HEK293 (cell line): ENCODE data around the gene MED4.

ENCODE experiments used
- CTCF ChIA-PET: fragments of 350-600 bp; formaldehyde crosslinking; extraction: SDS; loops from one replicate; lab custom pipeline; 2021; ENCODE audit warnings: antibody characterized with exemption; lab: Yijun Ruan, JAX
- POLR2A ChIA-PET: fragments of 300-600 bp; formaldehyde crosslinking; extraction: SDS; loops from one replicate; lab custom pipeline; 2020; ENCODE audit warnings: antibody characterized with exemption, inconsistent platforms; lab: Yijun Ruan, JAX
- H3K27ac ChIP-seq: fragments of 200-500 bp; sonication (Bioruptor generic); 2 replicates; pipeline ENCODE4 v1.5.1; 2014; ENCODE audit warnings: low read depth, low read length, control low read depth, inconsistent platforms; ENCODE audit errors: extremely low read depth
- H3K36me3 ChIP-seq, 2 experiments: fragments of 200-500 bp in 1 of 2; sonication (Bioruptor generic) in 1 of 2; 1 replicate in 1 of 2; 2 replicates in 1 of 2; pipeline ENCODE4 v1.5.1; 2014 to 2017; ENCODE audit warnings: inconsistent platforms in 2 of 2, low read length in 2 of 2; ENCODE audit not compliant: control insufficient read depth in 2 of 2, insufficient read depth in 1 of 2
- H3K4me1 ChIP-seq: fragments of 200-500 bp; sonication (Bioruptor generic); 2 replicates; pipeline ENCODE4 v1.5.1; 2014; ENCODE audit warnings: mild to moderate bottlenecking, low read length, inconsistent platforms; ENCODE audit not compliant: control insufficient read depth, insufficient read depth
- H3K4me3 ChIP-seq: 2 replicates; pipeline ENCODE4 v1.5.1; 2011; ENCODE audit warnings: low read depth, mild to moderate bottlenecking, control low read depth, low read length, moderate library complexity
- H3K9me3 ChIP-seq: fragments of 200-500 bp; sonication (Bioruptor generic); 2 replicates; pipeline ENCODE4 v1.5.1; 2014; ENCODE audit warnings: low read depth, low read length, inconsistent platforms; ENCODE audit not compliant: control insufficient read depth, insufficient read depth
- FEZF1 ChIP-seq: fragments of 450-650 bp; formaldehyde crosslinking; IDR thresholded peaks from 2 replicates; pipeline ENCODE4 v1.5.1; 2016; ENCODE audit warnings: missing biosample characterization, missing genetic modification characterization
- ZBTB1 ChIP-seq: fragments of 450-650 bp; formaldehyde crosslinking; IDR thresholded peaks from 2 replicates; pipeline ENCODE4 v1.5.1; 2016; ENCODE audit warnings: missing biosample characterization, missing genetic modification characterization
- ZBTB17 ChIP-seq: fragments of 450-650 bp; formaldehyde crosslinking; IDR thresholded peaks from 2 replicates; pipeline ENCODE4 v1.5.1; 2016; ENCODE audit warnings: missing biosample characterization, missing genetic modification characterization
- ZNF16 ChIP-seq: fragments of 450-650 bp; formaldehyde crosslinking; IDR thresholded peaks from 2 replicates; pipeline ENCODE4 v1.5.1; 2016; ENCODE audit warnings: low read depth, missing biosample characterization, missing genetic modification characterization
- ZNF311 ChIP-seq: fragments of 450-650 bp; formaldehyde crosslinking; IDR thresholded peaks from 2 replicates; pipeline ENCODE4 v1.5.1; 2017; ENCODE audit warnings: missing biosample characterization, missing genetic modification characterization, borderline replicate concordance
- ZNF423 ChIP-seq: fragments of 450-650 bp; formaldehyde crosslinking; IDR thresholded peaks from 2 replicates; pipeline ENCODE4 v1.5.1; 2016; ENCODE audit warnings: missing biosample characterization, missing genetic modification characterization
- ZNF529 ChIP-seq: fragments of 450-650 bp; formaldehyde crosslinking; IDR thresholded peaks from 2 replicates; pipeline ENCODE4 v1.5.1; 2017; ENCODE audit warnings: missing genetic modification characterization, missing biosample characterization; ENCODE audit not compliant: insufficient replicate concordance
- ZNF544 ChIP-seq: fragments of 450-650 bp; formaldehyde crosslinking; IDR thresholded peaks from 2 replicates; pipeline ENCODE4 v1.5.0; 2017; ENCODE audit warnings: missing biosample characterization, missing genetic modification characterization
- ZNF664 ChIP-seq: fragments of 450-650 bp; formaldehyde crosslinking; IDR thresholded peaks from 2 replicates; pipeline ENCODE4 v1.5.1; 2016; ENCODE audit warnings: missing biosample characterization, missing genetic modification characterization
- ZNF768 ChIP-seq: fragments of 450-650 bp; formaldehyde crosslinking; IDR thresholded peaks from 2 replicates; pipeline ENCODE4 v1.5.1; 2018; ENCODE audit warnings: missing biosample characterization, mild to moderate bottlenecking, missing genetic modification characterization
- ZNF777 ChIP-seq: fragments of 450-650 bp; formaldehyde crosslinking; IDR thresholded peaks from 2 replicates; pipeline ENCODE4 v1.5.1; 2017; ENCODE audit warnings: missing biosample characterization, missing genetic modification characterization, borderline replicate concordance
- ZNF791 ChIP-seq: fragments of 450-650 bp; formaldehyde crosslinking; IDR thresholded peaks from 2 replicates; pipeline ENCODE4 v1.5.1; 2016; ENCODE audit warnings: missing biosample characterization, missing genetic modification characterization
- ZNF830 ChIP-seq: fragments of 450-650 bp; IDR thresholded peaks from 2 replicates; pipeline ENCODE4 v1.5.0; 2018; ENCODE audit warnings: missing biosample characterization, missing genetic modification characterization, low read depth, mild to moderate bottlenecking, moderate library complexity
- ZNF843 ChIP-seq: fragments of 450-650 bp; formaldehyde crosslinking; IDR thresholded peaks from 2 replicates; pipeline ENCODE4 v1.5.1; 2016; ENCODE audit warnings: missing biosample characterization, missing genetic modification characterization
- TF ChIP-seq, protein P1 (sequence below): fragments of 450-650 bp; formaldehyde crosslinking; IDR thresholded peaks from 2 replicates; pipeline ENCODE4 v1.5.1; 2016; ENCODE audit warnings: missing biosample characterization, missing genetic modification characterization
- TF ChIP-seq, protein P2 (sequence below): fragments of 450-650 bp; formaldehyde crosslinking; IDR thresholded peaks from 2 replicates; pipeline ENCODE4 v1.5.1; 2016; ENCODE audit warnings: missing biosample characterization, missing genetic modification characterization
- TF ChIP-seq, protein P3 (sequence below): fragments of 450-650 bp; formaldehyde crosslinking; IDR thresholded peaks from 2 replicates; pipeline ENCODE4 v1.5.1; 2016; ENCODE audit warnings: missing biosample characterization, missing genetic modification characterization
- TF ChIP-seq, protein P4 (sequence below): fragments of 450-650 bp; formaldehyde crosslinking; IDR thresholded peaks from 2 replicates; pipeline ENCODE4 v1.5.1; 2016; ENCODE audit warnings: missing biosample characterization, missing genetic modification characterization
- TF ChIP-seq, protein P5 (sequence below): fragments of 450-650 bp; formaldehyde crosslinking; IDR thresholded peaks from 2 replicates; pipeline ENCODE4 v1.5.1; 2016; ENCODE audit warnings: missing biosample characterization, missing genetic modification characterization
- TF ChIP-seq, protein P6 (sequence below): fragments of 450-650 bp; formaldehyde crosslinking; IDR thresholded peaks from 2 replicates; pipeline ENCODE4 v1.5.1; 2016; ENCODE audit warnings: missing biosample characterization, missing genetic modification characterization, low read depth

Gene MED4

DNA sequence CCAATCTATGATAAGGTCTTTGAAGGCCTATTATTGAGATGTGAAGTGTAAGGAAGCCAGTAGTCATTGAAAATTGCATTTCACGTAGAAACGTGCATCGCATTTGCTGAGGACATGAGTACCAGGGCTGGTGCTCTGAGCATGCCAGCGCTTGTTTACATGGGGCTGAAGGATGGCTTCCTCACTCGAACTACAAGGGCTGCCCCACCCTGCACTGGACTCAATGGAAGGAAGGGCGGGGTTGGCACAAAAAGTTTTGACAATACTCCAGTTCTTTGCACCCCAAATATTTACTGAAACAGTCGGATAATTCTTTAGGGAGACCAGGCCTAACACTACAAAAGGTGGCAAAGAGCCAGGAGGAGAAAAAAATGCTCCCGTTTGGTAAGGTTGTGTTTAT is 28.9 kb upstream of the MED4 start (continued):
- TF ChIP-seq, protein P1, sequence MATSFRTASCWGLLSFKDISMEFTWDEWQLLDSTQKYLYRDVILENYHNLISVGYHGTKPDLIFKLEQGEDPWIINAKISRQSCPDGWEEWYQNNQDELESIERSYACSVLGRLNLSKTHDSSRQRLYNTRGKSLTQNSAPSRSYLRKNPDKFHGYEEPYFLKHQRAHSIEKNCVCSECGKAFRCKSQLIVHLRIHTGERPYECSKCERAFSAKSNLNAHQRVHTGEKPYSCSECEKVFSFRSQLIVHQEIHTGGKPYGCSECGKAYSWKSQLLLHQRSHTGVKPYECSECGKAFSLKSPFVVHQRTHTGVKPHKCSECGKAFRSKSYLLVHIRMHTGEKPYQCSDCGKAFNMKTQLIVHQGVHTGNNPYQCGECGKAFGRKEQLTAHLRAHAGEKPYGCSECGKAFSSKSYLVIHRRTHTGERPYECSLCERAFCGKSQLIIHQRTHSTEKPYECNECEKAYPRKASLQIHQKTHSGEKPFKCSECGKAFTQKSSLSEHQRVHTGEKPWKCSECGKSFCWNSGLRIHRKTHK, result no peak
- TF ChIP-seq ZNF777 (tag by site-specific recombination) (no peak), ZBTB1 (tag by site-specific recombination) (no peak)

DNA sequence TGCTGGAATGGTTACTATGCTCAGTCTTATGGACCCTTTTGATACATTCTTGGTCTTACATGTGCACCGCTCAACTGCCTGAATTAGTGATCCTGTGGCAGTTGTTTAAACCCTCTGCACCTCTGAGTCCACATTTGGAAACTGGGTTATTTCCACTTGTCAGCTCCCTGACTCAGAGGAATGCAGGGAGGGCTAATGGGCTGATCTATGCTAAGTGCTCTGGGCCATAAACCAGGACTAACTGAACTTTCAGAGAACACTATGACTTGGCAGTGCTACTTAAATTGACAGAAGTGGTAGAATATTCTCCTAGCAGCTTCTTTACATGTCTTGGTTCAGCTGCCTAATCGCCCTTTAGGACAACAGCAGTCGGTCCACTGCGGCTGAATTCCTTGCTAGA is 26.8 kb upstream of the MED4 start:
- no peak overlapping the region for H3K4me3 ChIP-seq
- POLR2A ChIA-PET, result no interaction called here
- no peaks in the 10 kb centered on the region for H3K9me3 ChIP-seq
- CTCF ChIA-PET, result no interaction called here
- H3K4me1 ChIP-seq, result no peaks in the 10 kb centered on the region
- H3K36me3 ChIP-seq, result no peaks in the 10 kb centered on the region
- H3K27ac ChIP-seq, result no peak overlapping the region
- TF ChIP-seq FEZF1 (no peak), ZNF16 (tag by site-specific recombination) (no peak), ZNF830 (tag by site-specific recombination) (no peak), ZNF791 (no peak), ZNF843 (no peak), ZNF423 (tag by site-specific recombination) (no peak), ZNF768 (tag by site-specific recombination) (no peak), ZNF544 (tag by site-specific recombination) (no peak), ZNF311 (tag by site-specific recombination) (no peak), ZNF529 (tag by site-specific recombination) (no peak), ZBTB1 (tag by site-specific recombination) (no peak), ZBTB17 (tag by site-specific recombination) (no peak), ZNF664 (tag by site-specific recombination) (no peak)
- TF ChIP-seq, protein P2, sequence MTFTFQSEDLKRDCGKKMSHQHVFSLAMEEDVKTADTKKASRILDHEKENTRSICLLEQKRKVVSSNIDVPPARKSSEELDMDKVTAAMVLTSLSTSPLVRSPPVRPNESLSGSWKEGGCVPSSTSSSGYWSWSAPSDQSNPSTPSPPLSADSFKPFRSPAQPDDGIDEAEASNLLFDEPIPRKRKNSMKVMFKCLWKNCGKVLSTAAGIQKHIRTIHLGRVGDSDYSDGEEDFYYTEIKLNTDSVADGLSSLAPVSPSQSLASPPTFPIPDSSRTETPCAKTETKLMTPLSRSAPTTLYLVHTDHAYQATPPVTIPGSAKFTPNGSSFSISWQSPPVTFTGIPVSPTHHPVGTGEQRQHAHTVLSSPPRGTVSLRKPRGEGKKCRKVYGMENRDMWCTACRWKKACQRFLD (tag by site-specific recombination), result no peak
- TF ChIP-seq, protein P3, sequence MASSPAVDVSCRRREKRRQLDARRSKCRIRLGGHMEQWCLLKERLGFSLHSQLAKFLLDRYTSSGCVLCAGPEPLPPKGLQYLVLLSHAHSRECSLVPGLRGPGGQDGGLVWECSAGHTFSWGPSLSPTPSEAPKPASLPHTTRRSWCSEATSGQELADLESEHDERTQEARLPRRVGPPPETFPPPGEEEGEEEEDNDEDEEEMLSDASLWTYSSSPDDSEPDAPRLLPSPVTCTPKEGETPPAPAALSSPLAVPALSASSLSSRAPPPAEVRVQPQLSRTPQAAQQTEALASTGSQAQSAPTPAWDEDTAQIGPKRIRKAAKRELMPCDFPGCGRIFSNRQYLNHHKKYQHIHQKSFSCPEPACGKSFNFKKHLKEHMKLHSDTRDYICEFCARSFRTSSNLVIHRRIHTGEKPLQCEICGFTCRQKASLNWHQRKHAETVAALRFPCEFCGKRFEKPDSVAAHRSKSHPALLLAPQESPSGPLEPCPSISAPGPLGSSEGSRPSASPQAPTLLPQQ (tag by site-specific recombination), result no peak
- TF ChIP-seq, protein P4, sequence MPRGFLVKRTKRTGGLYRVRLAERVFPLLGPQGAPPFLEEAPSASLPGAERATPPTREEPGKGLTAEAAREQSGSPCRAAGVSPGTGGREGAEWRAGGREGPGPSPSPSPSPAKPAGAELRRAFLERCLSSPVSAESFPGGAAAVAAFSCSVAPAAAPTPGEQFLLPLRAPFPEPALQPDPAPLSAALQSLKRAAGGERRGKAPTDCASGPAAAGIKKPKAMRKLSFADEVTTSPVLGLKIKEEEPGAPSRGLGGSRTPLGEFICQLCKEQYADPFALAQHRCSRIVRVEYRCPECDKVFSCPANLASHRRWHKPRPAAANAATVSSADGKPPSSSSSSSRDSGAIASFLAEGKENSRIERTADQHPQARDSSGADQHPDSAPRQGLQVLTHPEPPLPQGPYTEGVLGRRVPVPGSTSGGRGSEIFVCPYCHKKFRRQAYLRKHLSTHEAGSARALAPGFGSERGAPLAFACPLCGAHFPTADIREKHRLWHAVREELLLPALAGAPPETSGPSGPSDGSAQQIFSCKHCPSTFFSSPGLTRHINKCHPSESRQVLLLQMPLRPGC (tag by site-specific recombination), result no peak
- TF ChIP-seq, protein P5, sequence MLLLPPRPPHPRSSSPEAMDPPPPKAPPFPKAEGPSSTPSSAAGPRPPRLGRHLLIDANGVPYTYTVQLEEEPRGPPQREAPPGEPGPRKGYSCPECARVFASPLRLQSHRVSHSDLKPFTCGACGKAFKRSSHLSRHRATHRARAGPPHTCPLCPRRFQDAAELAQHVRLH (tag by site-specific recombination), result no peak
- TF ChIP-seq, protein P6, sequence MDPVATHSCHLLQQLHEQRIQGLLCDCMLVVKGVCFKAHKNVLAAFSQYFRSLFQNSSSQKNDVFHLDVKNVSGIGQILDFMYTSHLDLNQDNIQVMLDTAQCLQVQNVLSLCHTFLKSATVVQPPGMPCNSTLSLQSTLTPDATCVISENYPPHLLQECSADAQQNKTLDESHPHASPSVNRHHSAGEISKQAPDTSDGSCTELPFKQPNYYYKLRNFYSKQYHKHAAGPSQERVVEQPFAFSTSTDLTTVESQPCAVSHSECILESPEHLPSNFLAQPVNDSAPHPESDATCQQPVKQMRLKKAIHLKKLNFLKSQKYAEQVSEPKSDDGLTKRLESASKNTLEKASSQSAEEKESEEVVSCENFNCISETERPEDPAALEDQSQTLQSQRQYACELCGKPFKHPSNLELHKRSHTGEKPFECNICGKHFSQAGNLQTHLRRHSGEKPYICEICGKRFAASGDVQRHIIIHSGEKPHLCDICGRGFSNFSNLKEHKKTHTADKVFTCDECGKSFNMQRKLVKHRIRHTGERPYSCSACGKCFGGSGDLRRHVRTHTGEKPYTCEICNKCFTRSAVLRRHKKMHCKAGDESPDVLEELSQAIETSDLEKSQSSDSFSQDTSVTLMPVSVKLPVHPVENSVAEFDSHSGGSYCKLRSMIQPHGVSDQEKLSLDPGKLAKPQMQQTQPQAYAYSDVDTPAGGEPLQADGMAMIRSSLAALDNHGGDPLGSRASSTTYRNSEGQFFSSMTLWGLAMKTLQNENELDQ, result no peak
